Lung (tissue), 12 donors: ENCODE measurements around the gene EGF. TPM values are rescaled to one million over a fixed set of nuclear protein-coding genes. Genes with fewer than 3 reads are reported as not detected.

ENCODE experiments used
- ATAC-seq: fragments of 200-7000 bp; cut with Tn5 transposase; one replicate; pipeline ENCODE4 v1.9.1; 2020; ENCODE audit warnings: moderate number of reproducible peaks; ENCODE audit not compliant: insufficient read depth, low FRiP score
- DNase-seq, 3 donors: peaks; one replicate each; pipeline ENCODE4 v3.0.0-alpha.2; 2013 to 2017
- H3K27ac ChIP-seq, 2 donors: one replicate each; pipeline ENCODE4 v1.5.1; 2013; ENCODE audit warnings: mild to moderate bottlenecking in 2 of 2, moderate library complexity in 2 of 2, control low read depth in 1 of 2, inconsistent platforms in 1 of 2, low read depth in 1 of 2, low read length in 1 of 2
- H3K27me3 ChIP-seq, 3 donors: one replicate each; pipeline ENCODE4 v1.5.1; 2013; ENCODE audit warnings: low read length in 2 of 3; ENCODE audit not compliant: control insufficient read depth in 3 of 3, insufficient read depth in 3 of 3
- H3K36me3 ChIP-seq, 4 donors: one replicate each; pipeline ENCODE4 v1.5.1; 2013; ENCODE audit warnings: low read length in 4 of 4, mild to moderate bottlenecking in 1 of 4, moderate library complexity in 1 of 4; ENCODE audit not compliant: control insufficient read depth in 4 of 4, insufficient read depth in 4 of 4
- H3K4me1 ChIP-seq, 5 donors: one replicate each; pipeline ENCODE4 v1.5.1; 2013; ENCODE audit warnings: low read length in 5 of 5, mild to moderate bottlenecking in 2 of 5, moderate library complexity in 1 of 5; ENCODE audit not compliant: control insufficient read depth in 5 of 5, insufficient read depth in 5 of 5
- H3K4me3 ChIP-seq: one replicate; pipeline ENCODE4 v1.5.1; 2013; ENCODE audit warnings: mild to moderate bottlenecking, control low read depth, moderate library complexity
- H3K9ac ChIP-seq, 2 donors: one replicate each; pipeline ENCODE4 v1.5.1; 2013; ENCODE audit warnings: low read length in 2 of 2, control low read depth in 1 of 2; ENCODE audit not compliant: insufficient read depth in 1 of 2
- H3K9me3 ChIP-seq, 4 donors: one replicate each; pipeline ENCODE4 v1.5.1; 2013; ENCODE audit warnings: low read length in 3 of 4, mild to moderate bottlenecking in 1 of 4, moderate library complexity in 1 of 4; ENCODE audit not compliant: control insufficient read depth in 4 of 4, insufficient read depth in 3 of 4
- WGBS, 2 donors: extraction: QIAGEN DNeasy Blood & Tissue Kit; methylation state at CpG; one replicate each; pipeline ENCODE4 v1.1.7; 2013; 5-methylcytosine and 5-hydroxymethylcytosine counted together
- polyA plus RNA-seq, 2 donors: library from polyadenylated mRNA; stranded (reverse); fragments of 200-250 nt; gene quantifications; one replicate each; pipeline ENCODE4 v1.2.1, GENCODE V29; 2013
- total RNA-seq, 2 donors: library from RNA; depleted of rRNA in 1 of 2; stranded (reverse); fragments of >200 nt in 1 of 2; gene quantifications; one replicate each; pipeline ENCODE4 v1.2.1, GENCODE V29; 2014 to 2021
- TF ChIP-seq, protein P1 (sequence below): IDR thresholded peaks from 2 replicates; pipeline ENCODE4 v1.5.1; 2012; ENCODE audit warnings: mild to moderate bottlenecking; ENCODE audit errors: control extremely low read depth, extremely low read depth
- donor health status: control.
- donor health status: control.
- donor health status: Bipolar disorder and iron deficiency.
- donor health status: healthy.
- donor health status: DM: yes; HTN: yes; CAD: no.

EGF gene
- total and polyA plus RNA-seq, 4 donors = 0.75 to 2.6 (median 1.5) TPM

DNA sequence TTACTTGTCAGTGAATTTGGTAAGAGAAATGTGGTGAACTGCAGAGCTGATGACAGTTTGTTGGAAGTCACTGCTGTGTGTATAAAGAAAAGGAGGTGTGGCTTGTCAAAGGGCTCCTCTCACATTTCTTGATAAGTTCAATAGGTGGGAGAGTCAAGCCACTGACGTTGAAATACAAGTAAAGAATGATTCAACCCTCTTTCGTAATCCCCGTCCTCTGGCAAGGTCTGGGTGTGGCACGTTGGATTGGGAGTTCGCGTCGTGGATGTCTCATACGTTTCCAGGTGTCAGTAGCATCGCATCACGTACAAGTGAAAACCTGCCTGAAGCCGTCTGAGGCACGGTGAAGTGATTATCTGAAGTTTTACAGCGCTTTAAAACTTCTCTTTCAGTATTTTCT is 76.4 kb downstream of the EGF start:
- H3K9ac ChIP-seq = no peak overlapping the region

DNA sequence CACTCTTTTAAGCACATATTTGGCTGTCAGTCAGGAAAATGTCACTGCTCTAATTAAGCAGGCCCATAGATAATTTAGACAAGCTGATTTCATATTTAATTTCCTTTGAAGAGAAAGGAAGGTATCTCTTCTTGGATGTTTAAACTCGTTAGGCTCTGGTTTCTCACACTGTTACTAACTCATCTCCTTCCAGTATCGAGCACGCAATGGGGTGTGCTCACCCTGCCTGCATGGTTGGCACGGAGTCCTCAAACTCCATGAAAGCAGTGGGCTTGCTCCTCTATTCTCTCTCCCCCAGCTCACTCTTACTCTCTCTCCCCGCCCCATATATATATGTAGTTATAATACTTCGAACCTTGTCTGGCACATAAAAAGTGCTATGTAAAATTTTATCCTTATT is 76.9 kb downstream of the EGF start:
- H3K27ac ChIP-seq = no peak overlapping the region
- WGBS, 2 donors = 88 to 90% methylated on average over 6 of the region's 6 CpGs
- no peak overlapping the region for H3K4me3 ChIP-seq
- ATAC-seq = no peak
- H3K9me3 ChIP-seq = no peaks in the 10 kb centered on the region
- DNase-seq = no peak
- no peaks in the 10 kb centered on the region for H3K36me3 ChIP-seq
- no peaks in the 10 kb centered on the region for H3K4me1 ChIP-seq
- peaks cover 0 to 4% (median 2%) of the 10 kb centered on the region in 3 donors for H3K27me3 ChIP-seq
- no peak overlapping the region for H3K9ac ChIP-seq
- TF ChIP-seq, protein P1, sequence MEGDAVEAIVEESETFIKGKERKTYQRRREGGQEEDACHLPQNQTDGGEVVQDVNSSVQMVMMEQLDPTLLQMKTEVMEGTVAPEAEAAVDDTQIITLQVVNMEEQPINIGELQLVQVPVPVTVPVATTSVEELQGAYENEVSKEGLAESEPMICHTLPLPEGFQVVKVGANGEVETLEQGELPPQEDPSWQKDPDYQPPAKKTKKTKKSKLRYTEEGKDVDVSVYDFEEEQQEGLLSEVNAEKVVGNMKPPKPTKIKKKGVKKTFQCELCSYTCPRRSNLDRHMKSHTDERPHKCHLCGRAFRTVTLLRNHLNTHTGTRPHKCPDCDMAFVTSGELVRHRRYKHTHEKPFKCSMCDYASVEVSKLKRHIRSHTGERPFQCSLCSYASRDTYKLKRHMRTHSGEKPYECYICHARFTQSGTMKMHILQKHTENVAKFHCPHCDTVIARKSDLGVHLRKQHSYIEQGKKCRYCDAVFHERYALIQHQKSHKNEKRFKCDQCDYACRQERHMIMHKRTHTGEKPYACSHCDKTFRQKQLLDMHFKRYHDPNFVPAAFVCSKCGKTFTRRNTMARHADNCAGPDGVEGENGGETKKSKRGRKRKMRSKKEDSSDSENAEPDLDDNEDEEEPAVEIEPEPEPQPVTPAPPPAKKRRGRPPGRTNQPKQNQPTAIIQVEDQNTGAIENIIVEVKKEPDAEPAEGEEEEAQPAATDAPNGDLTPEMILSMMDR = no peak

More for the DNA sequence above, 76.4 kb downstream of the EGF start:
- Histone ChIP-seq H3K27ac (no peak overlapping the region), H3K4me1 (no peaks in the 10 kb centered on the region), H3K9me3 (no peaks in the 10 kb centered on the region), H3K36me3 (no peaks in the 10 kb centered on the region), H3K4me3 (no peak overlapping the region), H3K27me3 (no peaks in the 10 kb centered on the region)
- DNase-seq (no peak), ATAC-seq (no peak)
- TF ChIP-seq, protein P1 = no peak
- WGBS, 2 donors = 62 to 70% methylated on average over 13 of the region's 13 CpGs

DNA sequence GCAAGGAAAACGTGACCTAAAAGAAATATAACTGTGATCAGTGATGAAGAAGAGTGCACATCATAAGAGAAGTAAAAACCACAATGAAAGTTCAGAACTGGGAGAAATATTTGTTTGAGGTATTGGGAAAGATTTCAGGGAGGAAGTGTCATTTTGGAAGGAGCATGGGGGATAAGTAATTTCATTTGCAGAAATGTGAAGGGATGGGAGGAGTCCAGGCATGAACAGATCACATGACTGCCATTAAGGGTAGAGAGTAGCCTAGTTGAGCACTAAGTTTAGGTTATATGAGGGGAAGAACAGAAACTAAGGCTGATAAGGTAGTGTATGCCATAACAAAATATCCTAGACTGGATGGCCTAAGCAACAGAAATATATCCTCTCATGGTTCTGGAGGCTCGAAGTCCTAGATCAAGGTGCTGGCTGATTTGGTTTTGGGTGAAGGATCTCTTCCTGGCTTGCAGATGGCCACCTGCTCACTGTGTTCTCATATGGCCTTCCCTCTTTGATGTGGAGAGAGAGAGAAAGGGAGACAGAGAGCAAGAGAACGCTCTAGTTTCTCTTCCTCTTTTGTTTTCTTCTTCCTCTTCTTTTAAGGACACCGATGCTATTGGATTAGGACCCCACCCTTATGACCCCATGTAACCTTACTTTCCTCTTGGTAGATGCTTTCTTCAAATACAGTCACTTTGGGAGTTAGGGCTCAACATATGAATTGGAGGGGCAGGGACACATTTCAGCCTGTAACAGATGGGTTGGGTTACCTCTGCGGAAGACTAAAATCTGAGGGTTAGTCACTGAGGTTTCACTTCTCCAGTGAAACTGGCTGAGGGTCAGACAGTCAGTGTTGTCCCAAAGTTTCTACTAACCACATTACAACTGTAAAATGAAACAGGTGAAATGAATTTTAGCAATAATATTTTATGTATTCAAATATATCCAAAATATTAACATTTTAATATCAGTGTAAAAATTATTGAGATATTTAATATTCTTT is 77.9 kb downstream of the EGF start:
- Histone ChIP-seq H3K36me3 (no peaks in the 10 kb centered on the region), H3K9me3 (no peaks in the 10 kb centered on the region), H3K27ac (no peak overlapping the region), H3K9ac (no peak overlapping the region), H3K4me3 (no peak overlapping the region), H3K27me3 (peaks cover 0 to 6% (median 4%) of the 10 kb centered on the region in 3 donors), H3K4me1 (no peaks in the 10 kb centered on the region)
- ATAC-seq = peak; percentile 20
- 58 to 67% methylated on average over 5 of the region's 5 CpGs for WGBS, 2 donors
- no peak for DNase-seq
- TF ChIP-seq, protein P1 = no peak
